ENCODE results near the gene UBE2L6.

DNA sequence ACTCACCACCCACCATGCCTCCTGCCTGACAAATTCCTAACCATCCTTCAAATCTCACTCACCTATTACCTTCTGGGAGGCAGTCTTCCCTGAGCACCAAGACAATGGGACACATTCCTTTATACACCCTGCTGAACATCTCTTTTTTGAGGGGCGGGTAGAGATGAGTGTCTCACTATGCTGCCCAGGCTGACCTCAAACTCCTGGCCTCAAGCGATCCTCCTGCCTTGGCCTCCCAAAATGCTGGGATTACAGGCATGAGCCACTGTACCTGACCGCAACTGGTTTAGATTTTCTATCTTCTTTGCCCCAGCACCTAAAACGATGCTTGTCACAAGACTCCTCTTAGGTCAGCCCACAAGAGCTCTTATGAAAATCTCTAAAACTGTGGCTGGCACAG is 44.1 kb downstream of the UBE2L6 start:
- TF ChIP-seq EZH2 (IDR thresholded peaks at IDR 0.05; ENCODE audit: insufficient read depth, poor library complexity, severe bottlenecking) (no peak), EZH2phosphoT487 (IDR thresholded peaks at IDR 0.05; ENCODE audit: insufficient read depth, low read depth) (no peak)

Data from GM23248 (cell line).